ENCODE results near the gene POLR2I. TPM values are rescaled to one million over a fixed set of nuclear protein-coding genes. Genes with fewer than 3 reads are reported as not detected.

The POLR2I gene
- total and polyA plus RNA-seq, 2 of the 13 experiments (the other 11 are each of a cell fraction or from before 2014, with no cell fraction given): 40.5 to 104 TPM

DNA sequence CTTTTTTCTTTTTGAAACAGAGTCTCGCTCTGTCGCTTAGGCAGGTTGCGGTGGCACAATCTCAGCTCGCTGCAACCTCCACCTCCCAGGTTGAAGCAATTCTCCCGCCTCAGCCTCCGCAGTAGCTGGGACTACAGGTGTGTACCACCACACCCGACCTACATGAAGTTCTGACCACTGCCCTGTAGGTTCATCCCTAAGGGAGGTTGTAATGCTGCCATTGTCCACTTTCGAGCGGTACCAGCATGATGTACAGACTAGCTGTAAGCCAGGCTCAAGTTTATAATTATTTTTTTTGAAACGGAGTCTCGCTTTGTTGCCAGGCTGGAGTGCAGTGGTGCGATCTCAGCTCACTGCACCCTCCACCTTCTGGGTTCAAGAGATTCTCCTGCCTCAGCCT lies 49.1 kb upstream of the POLR2I start (continued):
- no peak for TF ChIP-seq YEATS2 (CRISPR knock-in tag; IDR thresholded peaks at IDR 0.05; ENCODE audit: borderline replicate concordance)
- no peak for TF ChIP-seq ISL2 (CRISPR knock-in tag; IDR thresholded peaks at IDR 0.05)
- no peak for TF ChIP-seq RFX1 (IDR thresholded peaks at IDR 0.05)
- no peak for TF ChIP-seq ZNF138 (CRISPR knock-in tag; IDR thresholded peaks at IDR 0.05; ENCODE audit: low read depth)
- TF ChIP-seq FOXP1 (IDR thresholded peaks at IDR 0.05): no peak
- TF ChIP-seq FOXP1 (CRISPR knock-in tag; IDR thresholded peaks at IDR 0.05): no peak
- no peak for TF ChIP-seq MIER2 (CRISPR knock-in tag; IDR thresholded peaks at IDR 0.05)
- no peak for TF ChIP-seq ATF5 (CRISPR knock-in tag; IDR thresholded peaks at IDR 0.05; ENCODE audit: low read depth)
- no peak for TF ChIP-seq IRX3 (CRISPR knock-in tag; IDR thresholded peaks at IDR 0.05; ENCODE audit: borderline replicate concordance, low read depth)

DNA sequence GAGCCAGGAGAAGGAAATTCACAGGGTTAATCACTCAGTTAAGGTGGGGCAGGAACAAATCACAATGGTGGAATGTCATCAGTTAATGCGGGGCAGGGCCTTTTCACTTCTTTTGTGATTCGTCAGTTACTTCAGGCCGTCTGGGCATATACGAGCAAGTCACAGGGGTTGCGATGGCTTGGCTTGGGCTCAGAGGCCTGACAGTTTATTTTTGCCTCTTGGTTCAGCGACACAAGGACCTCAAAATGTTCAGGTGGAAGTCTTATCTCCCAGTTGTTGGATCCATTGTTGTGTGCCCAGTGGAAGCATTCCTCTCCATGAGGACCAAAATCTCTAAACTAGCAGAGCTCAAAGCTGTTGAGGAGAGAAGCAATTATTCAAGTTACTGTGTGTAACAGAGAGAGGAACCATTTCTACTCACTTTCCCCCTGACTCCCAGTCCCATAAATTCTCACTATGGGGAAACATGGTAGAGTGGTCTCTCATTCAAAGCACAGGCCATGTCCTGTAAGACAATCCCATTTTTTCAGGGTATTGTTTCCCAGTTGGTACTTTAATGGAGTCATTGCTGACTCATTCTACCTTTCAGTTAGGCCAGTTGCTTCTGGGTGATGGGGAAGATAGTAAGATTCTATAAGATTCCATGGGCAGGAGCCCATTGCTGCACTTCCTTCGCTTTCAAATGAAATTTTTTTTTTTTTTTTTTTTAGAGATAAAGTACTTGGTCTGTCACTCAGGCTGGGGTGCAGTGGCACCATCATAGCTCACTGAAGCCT lies 46.3 kb upstream of the POLR2I start:
- no TSS peak for BruUV-seq (replicated peaks)
- Histone ChIP-seq H3K9me3 (ENCODE audit: low read length) (no peaks in the 10 kb centered on the region), H3K79me2 (ENCODE audit: insufficient read depth, low read length) (no peaks in the 10 kb centered on the region), H3K9ac (ENCODE audit: insufficient read depth, low read depth, low read length) (no peak overlapping the region), H3K36me3 (replicated peaks in 1 of 2; ENCODE audit: control insufficient read depth in 1 of 2, insufficient read depth in 2 of 2, low read length in 2 of 2) (no peaks in the 10 kb centered on the region), H3K4me3 (replicated peaks in 1 of 3; ENCODE audit: insufficient read depth in 1 of 3, low read depth in 2 of 3, low read length in 3 of 3) (no peak overlapping the region), H3K27me3 (ENCODE audit: control insufficient read depth in 1 of 2, insufficient read depth in 2 of 2, low read length in 2 of 2) (no peaks in the 10 kb centered on the region), H3K4me2 (ENCODE audit: low read depth, low read length) (no peak overlapping the region), H2AFZ (ENCODE audit: low read length) (no peak overlapping the region), H3K4me1 (ENCODE audit: insufficient read depth, low read length) (no peaks in the 10 kb centered on the region), H3K27ac (ENCODE audit: extremely low read length, insufficient read depth, low read length) (no peak overlapping the region), H4K20me1 (ENCODE audit: insufficient read depth, low read length) (no peaks in the 10 kb centered on the region)
- DNase-seq (ENCODE audit: low spot score) (no peak), ATAC-seq (no peak), FAIRE-seq (no peak)
- ChIA-PET CTCF (ENCODE audit: low intra/inter-chr PET ratio, low total read pairs) (no interaction called here), POLR2A (no interaction called here)
- TF ChIP-seq NAIF1 (CRISPR knock-in tag; IDR thresholded peaks at IDR 0.05; ENCODE audit: borderline replicate concordance): no peak
- no peak for TF ChIP-seq NFYB (CRISPR knock-in tag; IDR thresholded peaks at IDR 0.05)
- TF ChIP-seq, protein P1, sequence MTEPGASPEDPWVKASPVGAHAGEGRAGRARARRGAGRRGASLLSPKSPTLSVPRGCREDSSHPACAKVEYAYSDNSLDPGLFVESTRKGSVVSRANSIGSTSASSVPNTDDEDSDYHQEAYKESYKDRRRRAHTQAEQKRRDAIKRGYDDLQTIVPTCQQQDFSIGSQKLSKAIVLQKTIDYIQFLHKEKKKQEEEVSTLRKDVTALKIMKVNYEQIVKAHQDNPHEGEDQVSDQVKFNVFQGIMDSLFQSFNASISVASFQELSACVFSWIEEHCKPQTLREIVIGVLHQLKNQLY (CRISPR knock-in tag; IDR thresholded peaks at IDR 0.05): no peak
- no peak for TF ChIP-seq ATM (IDR thresholded peaks at IDR 0.05; ENCODE audit: borderline replicate concordance)
- TF ChIP-seq ZBTB37 (CRISPR knock-in tag; IDR thresholded peaks at IDR 0.05): no peak
- no peak for TF ChIP-seq NRL (CRISPR knock-in tag; IDR thresholded peaks at IDR 0.05; ENCODE audit: borderline replicate concordance)
- no peak for TF ChIP-seq HDAC1 (CRISPR knock-in tag; IDR thresholded peaks at IDR 0.05)
- no peak for TF ChIP-seq RBFOX2 (IDR thresholded peaks at IDR 0.05; ENCODE audit: low read depth, low read length)
- no peak for TF ChIP-seq FOXA1 (IDR thresholded peaks at IDR 0.05)
- TF ChIP-seq FOXA1 (CRISPR knock-in tag; IDR thresholded peaks at IDR 0.05): no peak
- TF ChIP-seq SCMH1 (CRISPR knock-in tag; IDR thresholded peaks at IDR 0.05; ENCODE audit: borderline replicate concordance): no peak
- TF ChIP-seq, protein P2, sequence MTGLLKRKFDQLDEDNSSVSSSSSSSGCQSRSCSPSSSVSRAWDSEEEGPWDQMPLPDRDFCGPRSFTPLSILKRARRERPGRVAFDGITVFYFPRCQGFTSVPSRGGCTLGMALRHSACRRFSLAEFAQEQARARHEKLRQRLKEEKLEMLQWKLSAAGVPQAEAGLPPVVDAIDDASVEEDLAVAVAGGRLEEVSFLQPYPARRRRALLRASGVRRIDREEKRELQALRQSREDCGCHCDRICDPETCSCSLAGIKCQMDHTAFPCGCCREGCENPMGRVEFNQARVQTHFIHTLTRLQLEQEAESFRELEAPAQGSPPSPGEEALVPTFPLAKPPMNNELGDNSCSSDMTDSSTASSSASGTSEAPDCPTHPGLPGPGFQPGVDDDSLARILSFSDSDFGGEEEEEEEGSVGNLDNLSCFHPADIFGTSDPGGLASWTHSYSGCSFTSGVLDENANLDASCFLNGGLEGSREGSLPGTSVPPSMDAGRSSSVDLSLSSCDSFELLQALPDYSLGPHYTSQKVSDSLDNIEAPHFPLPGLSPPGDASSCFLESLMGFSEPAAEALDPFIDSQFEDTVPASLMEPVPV (CRISPR knock-in tag; IDR thresholded peaks at IDR 0.05): no peak
- 99% methylated on average over 7 of the region's 7 CpGs for WGBS (ENCODE audit: low lambda C conversion rate)
- in situ Hi-C loops (cut with HindIII; ENCODE audit: extremely low pct_ligation_motif_present, low pct_unique_long_range_greater_than_20kb) (no loop called here), intact Hi-C loops (cut with micrococcal nuclease; ENCODE audit: unreplicated experiment) (no loop called here)
